Stimulated activated CD4-positive, alpha-beta T cell treated with anti-CD3 and anti-CD28 coated beads, Interleukin-2, amount 100 ng/mL, for 48 hours (primary cell): ENCODE data around the gene KRTAP2-4.
"Not testable (repeated sequence)": the region's sequence is repeated elsewhere in the genome, so short reads cannot be mapped to it uniquely, and the experiment has no call there.

Experiments used
- DNase-seq, 2 donors: peaks; one replicate each; pipeline ENCODE4 v3.0.0-alpha.2; 2020

The KRTAP2-4 gene, protein sequence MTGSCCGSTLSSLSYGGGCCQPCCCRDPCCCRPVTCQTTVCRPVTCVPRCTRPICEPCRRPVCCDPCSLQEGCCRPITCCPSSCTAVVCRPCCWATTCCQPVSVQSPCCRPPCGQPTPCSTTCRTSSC

DNA sequence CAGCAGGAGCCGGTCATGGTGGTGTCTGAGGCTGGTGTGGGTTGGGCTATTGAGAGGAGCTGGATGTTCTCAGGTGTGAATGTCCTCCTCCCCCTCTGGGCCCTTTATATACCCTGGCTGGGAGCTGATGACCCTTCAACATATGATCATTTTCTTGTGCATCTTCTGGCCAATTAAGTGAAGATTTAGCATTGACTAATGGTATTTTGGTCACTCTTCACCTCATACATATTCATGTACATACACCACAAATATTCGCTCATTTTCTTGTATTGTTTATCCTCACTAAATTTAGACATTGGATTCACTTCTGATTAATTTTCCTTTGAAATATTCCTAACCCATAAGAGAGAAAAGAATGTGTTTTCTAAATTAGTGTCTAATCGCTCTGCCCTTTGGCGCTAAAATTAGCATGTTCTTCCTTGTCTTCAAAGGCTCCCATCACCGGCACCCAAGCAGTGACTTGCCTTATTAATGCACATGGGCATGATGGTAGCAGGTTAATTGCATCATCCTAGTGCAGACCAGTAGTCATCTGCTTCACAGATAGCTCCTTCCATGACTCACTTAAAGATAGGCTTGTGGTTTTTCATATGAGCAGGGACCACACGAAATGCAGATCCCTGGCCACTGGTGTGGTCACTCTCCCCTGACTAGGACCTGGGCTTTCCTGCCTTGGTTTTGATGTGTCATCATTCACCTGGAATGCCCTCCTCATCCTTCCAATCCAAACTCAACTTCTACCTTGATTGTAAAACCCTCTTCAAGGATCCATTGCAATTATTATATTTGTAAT, at the start of gene KRTAP2-4:
Gene KRTAP2-4 (minus strand): TSS at position 51 of the 796 bp plus-strand sequence. CDS start 34 bp downstream, at position 17.
- no peak for DNase-seq

DNA sequence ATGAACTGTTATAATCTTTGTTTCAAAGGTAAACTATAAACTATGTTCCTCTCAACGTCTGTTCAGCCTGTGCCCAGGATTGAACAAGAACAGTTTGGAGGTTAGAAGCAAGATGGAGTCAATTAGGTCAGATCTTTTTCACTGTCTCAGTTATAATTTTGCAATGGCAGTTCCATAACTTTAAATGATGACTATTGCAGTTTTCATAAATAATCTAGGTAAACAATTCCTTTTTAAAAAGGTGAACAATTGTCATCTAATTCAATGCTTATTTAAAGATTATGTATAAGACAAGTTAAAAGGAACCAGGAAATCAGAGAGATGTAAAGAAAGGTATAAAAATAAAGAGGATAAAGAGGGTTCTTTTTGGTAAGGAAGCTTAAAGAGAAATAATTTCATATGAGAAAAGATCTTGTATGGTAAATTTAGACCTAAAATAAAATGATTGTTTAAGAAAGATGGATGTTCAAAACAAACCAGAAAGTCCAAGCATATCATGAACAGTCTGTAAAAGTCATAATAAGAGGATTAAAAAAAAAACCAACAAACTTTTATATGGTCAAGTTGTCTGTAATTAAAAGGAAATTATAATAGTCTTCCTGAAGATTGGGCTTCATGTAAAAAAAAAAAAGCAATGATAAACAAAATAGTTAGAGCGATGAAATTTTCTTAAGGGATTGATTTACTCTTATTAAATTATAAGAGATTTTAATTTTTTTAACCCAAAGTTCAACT, 45.6 kb upstream of the KRTAP2-4 start:
- DNase-seq, result no peak

DNA sequence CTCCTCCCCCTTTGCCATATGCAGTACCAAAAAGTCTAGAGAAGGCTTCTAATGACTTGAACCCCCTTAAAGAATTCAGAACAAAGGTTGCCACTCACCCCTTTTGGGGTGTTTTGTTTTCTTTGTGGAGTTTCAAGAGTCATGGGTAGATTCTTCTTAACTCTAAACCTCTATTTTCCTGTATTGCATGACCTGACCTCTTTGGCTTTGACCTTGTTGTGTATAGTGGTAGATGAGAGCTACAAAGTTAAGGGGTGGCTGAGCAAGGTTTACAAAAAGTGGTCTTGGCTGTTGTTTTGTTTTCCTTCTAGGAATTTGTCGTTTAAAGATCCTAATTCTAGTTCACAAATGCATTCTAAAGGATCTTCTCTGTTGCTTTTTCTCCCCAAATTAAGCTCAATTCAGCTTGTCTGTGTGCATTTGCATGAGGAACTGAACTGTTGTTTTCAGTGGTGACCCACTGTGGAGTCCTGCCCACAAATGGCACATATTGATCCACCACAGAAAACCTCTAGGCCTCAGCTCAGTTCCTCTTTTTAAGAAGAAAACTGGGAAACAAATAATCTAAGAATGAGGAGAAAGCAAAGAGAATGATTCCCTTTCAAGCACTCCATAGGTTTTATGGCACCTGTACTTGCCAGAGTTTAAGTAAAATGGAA, 43.2 kb upstream of the KRTAP2-4 start:
- DNase-seq, result not testable (repeated sequence)

DNA sequence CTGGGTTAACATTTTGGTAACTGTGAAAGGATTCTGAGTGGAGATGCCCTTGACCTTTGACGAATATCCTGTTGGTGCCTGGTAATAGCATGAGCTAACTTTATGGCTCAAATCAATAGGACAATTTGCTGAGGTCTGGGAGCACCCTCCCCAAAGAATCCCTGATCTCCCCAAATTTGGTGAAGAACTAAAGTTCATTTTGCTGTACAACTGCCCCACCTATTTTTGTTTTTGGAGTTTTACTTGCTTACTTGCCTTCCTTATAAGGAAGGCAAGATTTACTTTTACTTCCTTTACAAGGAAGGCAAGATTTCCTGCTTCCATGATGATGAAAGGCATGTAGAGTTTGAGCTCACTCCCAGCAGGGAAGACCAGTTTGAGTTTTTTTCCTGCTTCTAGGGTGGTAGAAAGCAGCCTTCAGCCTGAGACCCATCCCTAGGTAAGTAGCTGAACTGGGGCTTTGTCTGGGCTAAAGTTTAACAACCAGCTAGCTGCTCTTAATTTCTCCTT, 42.3 kb upstream of the KRTAP2-4 start:
- no peak for DNase-seq

DNA sequence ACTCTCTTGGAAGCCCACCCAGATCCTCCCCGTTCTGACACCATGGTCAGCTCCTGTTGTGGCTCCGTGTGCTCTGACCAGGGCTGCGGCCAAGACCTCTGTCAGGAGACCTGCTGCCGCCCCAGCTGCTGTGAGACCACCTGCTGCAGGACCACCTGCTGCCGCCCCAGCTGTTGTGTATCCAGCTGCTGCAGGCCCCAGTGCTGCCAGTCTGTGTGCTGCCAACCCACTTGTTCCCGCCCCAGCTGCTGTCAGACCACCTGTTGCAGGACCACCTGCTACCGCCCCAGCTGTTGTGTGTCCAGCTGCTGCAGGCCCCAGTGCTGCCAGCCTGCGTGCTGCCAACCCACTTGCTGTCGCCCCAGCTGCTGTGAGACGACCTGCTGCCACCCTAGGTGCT, 39.7 kb upstream of the KRTAP2-4 start, which contains the start of gene KRTAP4-9:
Gene KRTAP4-9 (plus strand): TSS at position 43 of the 400 bp plus-strand sequence. CDS start 0 bp downstream, at position 43.
- DNase-seq, result not testable (repeated sequence)

DNA sequence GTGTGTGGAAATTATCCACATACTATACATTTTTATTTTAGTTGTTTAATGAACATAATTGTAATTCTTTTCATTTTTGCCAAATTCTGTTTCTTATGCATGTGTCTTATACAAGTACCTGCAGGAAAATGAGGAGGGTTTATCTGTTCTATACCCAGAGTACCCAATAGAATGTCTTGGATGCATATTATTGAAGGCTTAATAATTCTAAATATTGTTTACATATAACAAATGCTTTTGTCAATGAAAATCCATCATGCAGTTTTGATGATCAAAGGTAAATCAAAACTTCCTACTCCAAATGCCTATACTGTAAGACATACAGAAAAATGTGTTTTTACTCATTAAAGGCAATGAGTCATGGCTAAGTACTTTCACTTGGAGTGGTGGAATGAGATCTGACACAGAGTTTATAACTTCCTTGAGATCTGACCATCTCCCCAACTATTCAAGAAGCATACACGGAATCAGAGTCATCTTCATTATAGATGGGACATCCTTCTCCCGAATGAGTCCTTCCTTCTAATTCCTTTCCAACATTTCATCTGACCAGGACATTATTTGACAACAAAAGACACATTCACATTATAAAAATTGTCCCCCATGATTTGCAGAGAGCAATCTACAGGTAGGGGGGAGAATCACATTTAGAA, 38.8 kb upstream of the KRTAP2-4 start:
- DNase-seq, result not testable (repeated sequence)

DNA sequence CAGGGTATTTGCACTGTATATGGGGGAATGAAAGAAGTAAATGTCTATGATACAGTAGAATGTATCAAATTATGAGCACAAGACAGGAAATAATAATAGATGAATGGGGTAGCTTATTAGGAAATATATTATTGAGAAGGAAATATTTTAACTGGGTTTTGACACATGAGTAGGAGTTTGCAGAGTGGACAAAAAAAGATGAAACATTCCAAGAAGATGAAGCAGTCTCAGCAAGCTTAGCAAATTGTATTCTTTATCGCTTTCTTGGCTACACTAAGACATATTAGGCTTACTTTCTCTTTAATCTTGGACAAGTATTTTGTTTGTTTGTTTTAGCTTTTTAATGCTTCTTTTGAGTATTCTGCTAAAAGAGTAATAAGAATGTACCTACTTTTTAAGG, 38.2 kb upstream of the KRTAP2-4 start:
- no peak for DNase-seq

DNA sequence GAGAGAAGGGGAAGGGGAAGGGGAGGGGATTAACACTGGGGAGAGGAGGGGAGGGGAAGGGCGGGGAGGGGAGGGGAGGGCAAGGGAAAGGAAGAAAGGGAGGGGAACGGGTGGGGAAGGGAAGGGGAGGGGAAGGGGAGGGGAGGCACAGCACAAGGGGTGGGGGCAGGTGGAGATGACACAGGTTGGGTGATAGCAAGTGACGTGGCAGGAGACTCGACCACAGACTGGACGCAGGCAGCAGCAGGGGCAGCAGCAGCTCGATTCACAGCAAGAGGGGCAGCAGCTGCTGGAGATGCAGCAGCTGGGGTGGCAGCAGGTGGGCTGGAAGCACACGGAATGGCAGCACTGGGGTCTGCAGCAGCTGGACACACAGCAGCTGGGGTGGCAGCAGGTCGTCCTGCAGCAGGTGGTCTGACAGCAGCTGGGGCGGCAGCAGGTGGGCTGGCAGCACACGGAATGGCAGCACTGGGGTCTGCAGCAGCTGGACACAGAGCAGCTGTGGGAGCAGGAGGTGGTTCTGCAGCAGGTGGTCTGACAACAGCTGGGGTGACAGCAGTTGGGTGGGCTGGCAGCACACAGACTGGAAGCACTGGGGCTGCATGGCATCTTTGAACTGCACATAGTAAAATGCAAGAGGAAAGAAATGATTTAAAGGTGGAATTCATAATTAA, 36.0 kb upstream of the KRTAP2-4 start, which contains the start of gene KRTAP4-16:
Gene KRTAP4-16 (minus strand): TSS at position 624 of the 674 bp plus-strand sequence. CDS start 0 bp downstream, at position 624.
- no peak for DNase-seq

DNA sequence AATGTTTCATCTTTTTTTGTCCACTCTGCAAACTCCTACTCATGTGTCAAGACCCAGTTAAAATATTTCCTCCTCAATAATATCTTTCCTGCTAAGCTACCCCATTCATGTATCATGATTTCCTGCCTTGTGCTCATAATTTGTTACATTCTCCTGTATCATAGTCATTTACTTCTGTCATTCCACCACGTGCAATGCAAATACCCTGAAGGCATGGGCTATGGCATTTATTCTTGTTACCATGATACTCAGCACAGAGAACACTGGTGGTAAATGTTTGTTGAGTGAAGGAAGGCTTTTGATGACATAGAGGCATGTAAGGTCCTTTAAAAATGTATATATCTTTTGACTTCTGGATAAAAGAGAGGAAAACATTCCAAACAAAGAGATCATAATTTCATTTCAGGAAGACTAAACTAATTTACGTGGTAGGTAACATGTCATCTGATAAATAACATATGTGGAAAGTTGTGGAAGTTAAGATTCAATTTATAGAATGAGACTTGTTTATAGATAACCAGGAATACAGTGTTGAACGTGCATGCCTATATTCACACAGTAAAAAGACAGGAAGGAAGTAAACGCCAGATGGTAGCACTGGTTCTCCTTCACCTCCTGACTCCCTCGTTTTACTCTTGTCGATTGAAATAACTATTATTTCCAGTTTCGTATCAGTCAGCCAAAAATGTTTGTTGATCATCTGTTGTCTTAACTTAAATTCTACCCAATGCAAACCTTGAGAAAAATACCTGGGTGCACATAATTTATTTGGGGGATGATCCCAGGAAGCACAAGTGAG, 34.2 kb upstream of the KRTAP2-4 start:
- DNase-seq, result not testable (repeated sequence)

DNA sequence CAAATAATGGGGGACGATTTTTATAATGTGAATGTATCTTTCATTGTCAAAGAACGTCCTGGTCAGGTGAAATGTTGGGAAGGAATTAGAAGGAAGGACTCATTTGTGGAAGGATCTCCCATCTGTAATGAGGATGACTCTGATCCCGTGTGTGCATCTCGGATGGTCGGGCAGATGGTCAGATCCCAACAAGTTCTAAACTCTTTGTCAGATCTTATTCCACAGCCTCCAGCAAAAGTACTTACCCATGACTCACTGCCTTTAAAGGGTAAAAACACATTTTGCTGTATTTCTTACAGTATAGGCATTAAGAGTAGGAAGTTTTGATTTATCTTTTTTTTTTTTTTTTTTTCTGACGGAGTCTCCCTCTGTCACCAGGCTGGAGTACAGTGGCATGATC, 32.8 kb upstream of the KRTAP2-4 start:
- DNase-seq, result no peak

DNA sequence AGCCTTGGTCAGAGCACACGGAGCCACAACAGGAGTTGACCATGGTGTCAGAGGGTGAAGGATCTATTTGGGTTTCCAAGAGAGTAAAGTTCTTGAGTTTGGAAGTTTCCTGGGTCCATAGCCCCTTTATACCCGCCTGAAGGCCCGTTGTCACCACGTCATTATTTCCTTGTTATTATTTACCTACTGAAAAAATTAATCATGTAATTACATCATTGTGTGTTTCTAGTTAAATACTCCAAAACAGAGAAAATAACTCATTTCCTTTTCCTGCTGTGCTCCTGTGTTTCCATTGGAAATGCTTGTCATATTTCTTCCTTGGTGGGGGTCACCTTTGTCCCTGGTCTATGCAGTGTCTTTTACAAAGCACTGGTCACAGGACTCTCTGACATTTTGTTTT, 32.4 kb upstream of the KRTAP2-4 start, which contains the start of gene KRTAP4-8:
Gene KRTAP4-8 (minus strand): TSS at position 101 of the 400 bp plus-strand sequence. CDS start 58 bp downstream, at position 43.
- DNase-seq, result no peak

DNA sequence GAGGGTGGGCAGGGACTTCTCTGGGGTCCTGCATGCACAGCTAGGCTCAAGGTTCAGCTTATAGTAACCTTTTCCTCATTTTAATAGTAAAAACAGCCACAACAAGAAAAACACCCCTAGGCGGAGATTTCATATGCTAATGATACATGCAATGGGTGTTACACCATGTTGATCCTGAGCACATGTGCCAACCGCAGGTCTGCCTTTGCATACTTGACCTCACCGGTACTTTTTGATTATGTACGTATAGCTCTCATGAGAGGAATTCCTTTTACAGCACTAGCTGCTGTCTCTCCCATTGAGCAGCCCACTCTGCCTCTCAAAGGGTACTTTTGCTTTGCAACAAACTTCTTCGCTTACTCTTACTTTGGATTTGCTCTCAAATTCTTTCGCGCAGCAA, 30.4 kb upstream of the KRTAP2-4 start:
- no peak for DNase-seq

DNA sequence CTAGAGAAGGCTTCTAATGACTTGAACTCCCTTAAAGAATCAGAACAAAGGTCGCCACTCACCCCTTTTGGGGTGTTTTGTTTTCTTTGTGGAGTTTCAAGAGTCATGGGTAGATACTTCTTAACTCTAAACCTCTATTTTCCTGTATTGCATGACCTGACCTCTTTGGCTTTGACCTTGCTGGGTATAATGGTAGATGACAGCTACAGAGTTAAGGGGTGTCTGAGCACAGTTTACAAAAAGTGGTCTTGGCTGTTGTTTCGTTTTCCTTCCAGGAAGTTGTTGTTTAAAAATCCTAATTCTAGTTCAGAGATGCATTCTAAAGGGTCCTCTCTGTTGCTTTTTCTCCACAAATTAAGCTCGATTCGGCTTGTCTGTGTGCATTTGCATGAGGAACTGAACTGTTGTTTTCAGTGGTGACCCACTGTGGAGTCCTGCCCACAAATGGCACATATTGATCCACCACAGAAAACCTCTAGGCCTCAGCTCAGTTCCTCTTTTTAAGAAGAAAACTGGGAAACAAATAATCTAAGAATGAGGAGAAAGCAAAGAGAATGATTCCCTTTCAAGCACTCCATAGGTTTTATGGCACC, 23.2 kb upstream of the KRTAP2-4 start:
- not testable (repeated sequence) for DNase-seq

DNA sequence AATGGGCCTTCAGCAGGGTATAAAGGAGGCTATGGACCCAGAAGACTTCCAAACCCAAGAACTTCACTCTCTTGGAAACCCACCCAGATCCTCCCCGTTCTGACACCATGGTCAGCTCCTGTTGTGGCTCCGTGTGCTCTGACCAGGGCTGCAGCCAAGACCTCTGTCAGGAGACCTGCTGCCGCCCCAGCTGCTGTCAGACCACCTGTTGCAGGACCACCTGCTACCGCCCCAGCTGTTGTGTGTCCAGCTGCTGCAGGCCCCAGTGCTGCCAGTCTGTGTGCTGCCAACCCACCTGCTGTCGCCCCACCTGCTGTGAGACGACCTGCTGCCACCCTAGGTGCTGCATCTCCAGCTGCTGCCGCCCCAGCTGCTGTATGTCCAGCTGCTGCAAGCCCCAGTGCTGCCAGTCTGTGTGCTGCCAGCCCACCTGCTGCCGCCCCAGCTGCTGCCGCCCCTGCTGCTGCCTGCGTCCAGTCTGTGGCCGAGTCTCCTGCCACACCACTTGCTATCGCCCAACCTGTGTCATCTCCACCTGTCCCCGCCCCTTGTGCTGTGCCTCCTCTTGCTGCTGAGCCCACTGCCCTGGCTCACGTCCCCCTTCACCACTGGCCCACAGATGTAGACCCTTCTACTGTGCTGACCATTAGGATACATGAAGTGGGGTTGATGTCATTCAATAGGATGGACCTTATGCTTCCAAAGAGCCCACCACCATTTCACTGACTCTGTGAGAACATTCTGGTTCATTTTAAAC, 18.6 kb upstream of the KRTAP2-4 start, which contains the start of gene KRTAP4-7:
Gene KRTAP4-7 (plus strand): TSS at position 51 of the 757 bp plus-strand sequence. CDS start 57 bp downstream, at position 108.
- not testable (repeated sequence) for DNase-seq

DNA sequence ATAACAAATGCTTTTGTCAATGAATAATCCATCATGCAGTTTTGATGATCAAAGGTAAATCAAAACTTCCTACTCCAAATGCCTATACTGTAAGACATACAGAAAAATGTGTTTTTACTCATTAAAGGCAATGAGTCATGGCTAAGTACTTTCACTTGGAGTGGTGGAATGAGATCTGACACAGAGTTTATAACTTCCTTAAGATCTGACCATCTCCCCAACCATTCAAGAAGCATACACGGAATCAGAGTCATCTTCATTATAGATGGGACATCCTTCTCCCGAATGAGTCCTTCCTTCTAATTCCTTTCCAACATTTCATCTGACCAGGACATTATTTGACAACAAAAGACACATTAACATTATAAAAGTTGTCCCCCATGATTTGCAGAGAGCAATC, 17.7 kb upstream of the KRTAP2-4 start:
- not testable (repeated sequence) for DNase-seq

DNA sequence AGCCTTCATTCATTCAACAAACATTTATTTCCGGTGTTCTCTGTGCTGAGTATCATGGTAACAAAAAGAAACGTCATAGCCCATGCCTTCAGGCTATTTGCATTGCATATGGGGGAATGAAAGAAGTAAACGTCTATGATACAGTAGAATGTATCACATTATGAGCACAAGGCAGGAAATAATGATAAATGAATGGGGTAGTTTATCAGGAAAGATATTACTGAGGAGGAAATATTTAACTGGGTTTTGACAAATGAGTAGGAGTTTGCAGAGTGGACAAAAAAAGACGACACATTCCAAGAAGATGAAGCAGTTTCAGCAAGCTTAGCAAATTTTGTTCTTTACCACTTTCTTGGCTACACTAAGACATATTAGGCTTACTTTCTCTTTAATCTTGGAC, 16.9 kb upstream of the KRTAP2-4 start:
- DNase-seq, result no peak

DNA sequence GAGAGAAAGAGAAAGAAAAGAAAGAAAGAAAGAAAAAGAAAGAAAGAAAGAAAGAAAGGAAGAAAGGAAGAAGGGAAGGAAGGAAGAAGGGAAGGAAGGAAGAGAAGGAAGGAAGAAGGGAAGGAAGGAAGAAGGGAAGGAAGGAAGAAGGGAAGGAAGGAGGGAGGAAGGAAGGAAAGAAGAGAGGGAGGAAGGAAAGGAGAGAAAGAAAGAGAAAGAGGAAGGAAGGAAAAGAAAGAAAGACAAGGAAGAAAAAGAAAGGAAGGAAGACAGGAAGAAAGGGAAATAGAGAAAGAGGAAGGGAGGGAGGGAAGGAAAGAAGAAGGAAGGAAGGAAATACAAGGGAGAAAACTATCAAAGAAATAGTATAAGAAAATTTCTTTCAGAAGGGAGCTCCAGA, 11.1 kb upstream of the KRTAP2-4 start:
- DNase-seq, result no peak

DNA sequence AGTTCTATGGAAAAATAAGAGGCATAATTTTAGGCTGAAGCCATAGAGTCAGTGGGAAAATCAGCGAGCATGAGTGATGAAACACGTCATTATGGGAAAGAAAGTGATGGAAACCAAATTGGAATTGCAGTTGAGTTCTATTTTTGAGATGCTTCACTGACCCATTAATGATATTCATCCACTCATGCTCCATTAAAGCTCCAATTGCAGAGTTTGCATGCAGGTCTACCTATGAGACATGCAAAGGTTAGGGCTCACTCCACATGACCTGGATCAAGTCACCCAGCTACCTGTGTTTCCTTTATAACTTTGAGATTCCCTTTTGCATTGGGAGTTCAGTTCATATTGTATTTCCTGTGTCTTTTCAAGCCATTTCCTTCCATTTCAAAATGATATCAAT, 8.0 kb upstream of the KRTAP2-4 start:
- no peak for DNase-seq
